Measurements from ENCODE around the gene PRSS21. TPM values are rescaled to one million over a fixed set of nuclear protein-coding genes. Genes with fewer than 3 reads are reported as not detected.

The PRSS21 gene
- total RNA-seq, 4 donors from 2014 or later = 0.68 TPM; not detected in 3

- no peak for TF ChIP-seq CTCF (IDR thresholded peaks at IDR 0.05; ENCODE audit: low read depth)
Observed at GRCh38 chr16:2811703-2812471, 5.2 kb upstream of the PRSS21 start.

- TF ChIP-seq CTCF (IDR thresholded peaks at IDR 0.05; ENCODE audit: low read depth) = no peak
Observed at GRCh38 chr16:2813771-2814221, 3.2 kb upstream of the PRSS21 start.

DNA sequence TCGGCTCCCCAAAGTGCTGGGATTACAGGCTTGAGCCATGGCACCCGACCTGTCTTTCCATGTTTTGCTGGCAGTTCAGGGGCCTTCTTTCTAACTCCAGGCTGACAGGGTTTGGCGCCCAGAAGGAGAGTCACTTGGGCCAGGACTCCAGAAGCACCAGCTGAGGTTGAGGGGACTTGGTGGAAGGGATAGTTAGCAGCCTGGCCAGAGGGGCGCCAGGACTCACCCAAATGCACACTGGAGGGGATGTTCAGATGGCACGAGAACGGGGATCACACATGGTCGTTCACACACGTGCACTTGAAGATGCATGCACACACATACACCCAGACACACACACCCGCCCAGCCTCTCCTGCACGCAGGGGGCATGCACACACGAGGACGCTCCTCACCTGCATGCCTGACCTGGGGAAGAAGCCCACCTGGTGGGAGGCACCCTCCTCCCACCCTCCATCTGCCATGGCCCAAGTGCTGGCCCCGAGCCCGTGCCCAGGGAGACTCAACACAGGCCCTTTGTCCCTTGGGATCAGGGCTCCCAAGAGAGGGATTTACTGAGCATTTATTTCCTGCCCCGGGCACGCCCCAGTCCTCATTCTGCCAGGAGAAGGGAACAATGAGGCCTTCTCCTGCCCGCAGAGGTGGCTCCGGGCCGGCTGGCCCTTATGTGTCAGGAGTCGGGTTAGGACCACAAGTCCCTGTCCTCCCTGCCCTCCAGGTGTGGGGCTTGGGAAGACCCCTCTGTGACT, 2.3 kb upstream of the PRSS21 start:
- no peak for TF ChIP-seq CTCF (IDR thresholded peaks at IDR 0.05; ENCODE audit: low read depth)

GRCh38 chr16:2815299-2815771, 1.7 kb upstream of the PRSS21 start:
- TF ChIP-seq CTCF (IDR thresholded peaks at IDR 0.05; ENCODE audit: low read depth) = no peak

- TF ChIP-seq CTCF (IDR thresholded peaks at IDR 0.05; ENCODE audit: low read depth) = no peak
Observed at GRCh38 chr16:2817340-2818271, 569 bp downstream of the PRSS21 start.

- TF ChIP-seq CTCF (IDR thresholded peaks at IDR 0.05; ENCODE audit: low read depth) = no peak
Observed at GRCh38 chr16:2818272-2818876, 1.3 kb downstream of the PRSS21 start.
